ENCODE results near the gene DDX1.

GRCh38 chr2:15638720-15639119 is 47.1 kb downstream of the DDX1 start:
- no peak for TF ChIP-seq POLR2A (IDR thresholded peaks at IDR 0.05)
- TF ChIP-seq, protein P1, sequence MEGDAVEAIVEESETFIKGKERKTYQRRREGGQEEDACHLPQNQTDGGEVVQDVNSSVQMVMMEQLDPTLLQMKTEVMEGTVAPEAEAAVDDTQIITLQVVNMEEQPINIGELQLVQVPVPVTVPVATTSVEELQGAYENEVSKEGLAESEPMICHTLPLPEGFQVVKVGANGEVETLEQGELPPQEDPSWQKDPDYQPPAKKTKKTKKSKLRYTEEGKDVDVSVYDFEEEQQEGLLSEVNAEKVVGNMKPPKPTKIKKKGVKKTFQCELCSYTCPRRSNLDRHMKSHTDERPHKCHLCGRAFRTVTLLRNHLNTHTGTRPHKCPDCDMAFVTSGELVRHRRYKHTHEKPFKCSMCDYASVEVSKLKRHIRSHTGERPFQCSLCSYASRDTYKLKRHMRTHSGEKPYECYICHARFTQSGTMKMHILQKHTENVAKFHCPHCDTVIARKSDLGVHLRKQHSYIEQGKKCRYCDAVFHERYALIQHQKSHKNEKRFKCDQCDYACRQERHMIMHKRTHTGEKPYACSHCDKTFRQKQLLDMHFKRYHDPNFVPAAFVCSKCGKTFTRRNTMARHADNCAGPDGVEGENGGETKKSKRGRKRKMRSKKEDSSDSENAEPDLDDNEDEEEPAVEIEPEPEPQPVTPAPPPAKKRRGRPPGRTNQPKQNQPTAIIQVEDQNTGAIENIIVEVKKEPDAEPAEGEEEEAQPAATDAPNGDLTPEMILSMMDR (IDR thresholded peaks at IDR 0.05), result no peak
- no peak for TF ChIP-seq POLR2AphosphoS5 (IDR thresholded peaks at IDR 0.05; ENCODE audit: insufficient read depth in 1 of 2, low read depth in 1 of 2)
